HepG2 (cell line): Measurements from ENCODE around the gene HDAC10. TPM values are rescaled to one million over a fixed set of nuclear protein-coding genes. Genes with fewer than 3 reads are reported as not detected.

Experiments
- AKAP8 ChIP-seq: sonication (generic); formaldehyde crosslinking; IDR thresholded peaks from 2 replicates; pipeline ENCODE4 v1.5.1; 2020; ENCODE audit warnings: mild to moderate bottlenecking, missing genetic modification reagents
- EHMT2 ChIP-seq: fragments of 200-600 bp; sonication (generic); IDR thresholded peaks from 2 replicates; pipeline ENCODE4 v1.7.0; 2017; ENCODE audit warnings: antibody characterized with exemption, low read depth, low read length, borderline replicate concordance
- HNF1A ChIP-seq, 2 experiments: sonication (generic) in 1 of 2; formaldehyde crosslinking in 1 of 2; IDR thresholded peaks; 2 replicates each; pipeline versions ENCODE4 v1.4.0 to v1.6.1; 2016 to 2020; ENCODE audit warnings: borderline replicate concordance in 1 of 2, low read depth in 1 of 2, mild to moderate bottlenecking in 1 of 2, missing genetic modification reagents in 1 of 2
- MAX ChIP-seq: IDR thresholded peaks from 2 replicates; pipeline ENCODE4 v1.6.1; 2012; ENCODE audit warnings: inconsistent platforms
- NCOA1 ChIP-seq: sonication (generic); formaldehyde crosslinking; IDR thresholded peaks from 2 replicates; pipeline ENCODE4 v1.9.0; 2021; ENCODE audit warnings: missing genetic modification reagents
- PHF8 ChIP-seq: sonication (generic); formaldehyde crosslinking; IDR thresholded peaks from 2 replicates; pipeline ENCODE4 v1.5.0; 2020; ENCODE audit warnings: missing genetic modification reagents
- RBFOX2 ChIP-seq: fragments of 200-400 bp; formaldehyde crosslinking; IDR thresholded peaks from 2 replicates; pipeline ENCODE4 v1.6.1; 2017; ENCODE audit warnings: low read depth, mild to moderate bottlenecking, low read length
- RERE ChIP-seq: IDR thresholded peaks from 2 replicates; pipeline ENCODE4 v1.6.1; 2016; ENCODE audit warnings: low read depth, missing genetic modification reagents, missing compliant biosample characterization
- RXRA ChIP-seq: sonication (generic); formaldehyde crosslinking; IDR thresholded peaks from 2 replicates; pipeline ENCODE4 v1.5.1; 2020; ENCODE audit warnings: missing genetic modification reagents
- U2AF1 ChIP-seq: fragments of 200-400 bp; formaldehyde crosslinking; optimal IDR thresholded peaks from 2 replicates; pipeline ENCODE3; 2017; ENCODE audit warnings: mild to moderate bottlenecking, low read depth, low read length
- ZC3H4 ChIP-seq: sonication (generic); formaldehyde crosslinking; IDR thresholded peaks from 2 replicates; pipeline ENCODE4 v1.4.0; 2020; ENCODE audit warnings: missing genetic modification reagents, borderline replicate concordance
- ZNF263 ChIP-seq: sonication (generic); formaldehyde crosslinking; IDR thresholded peaks from 2 replicates; pipeline ENCODE4 v1.4.0; 2020; ENCODE audit warnings: missing genetic modification reagents
- ZNF3 ChIP-seq: IDR thresholded peaks from 2 replicates; pipeline ENCODE4 v1.7.0; 2017; ENCODE audit warnings: inconsistent platforms
- ZNF562 ChIP-seq: sonication (generic); formaldehyde crosslinking; IDR thresholded peaks from 2 replicates; pipeline ENCODE4 v1.8.0; 2022; ENCODE audit warnings: missing genetic modification reagents, borderline replicate concordance
- ZNF616 ChIP-seq: sonication (generic); formaldehyde crosslinking; IDR thresholded peaks from 2 replicates; pipeline ENCODE4 v1.5.0; 2020; ENCODE audit warnings: low read depth, mild to moderate bottlenecking, missing genetic modification reagents
- ZNF776 ChIP-seq: sonication (generic); formaldehyde crosslinking; IDR thresholded peaks from 2 replicates; pipeline ENCODE4 v1.4.0; 2020; ENCODE audit warnings: mild to moderate bottlenecking, missing genetic modification reagents
- polyA plus RNA-seq, 8 experiments: library from polyadenylated mRNA; depleted of rRNA in 3 of 8; stranded (reverse) in 7 of 8; unstranded in 1 of 8; fragments of >200 nt; fragmentation: Illumina TruSeq in 4 of 8; extraction: Trizol in 4 of 8; gene quantifications; 2 replicates each; pipeline versions ENCODE4 v1.2.1 to v1.2.3, GENCODE V29; 2011 to 2016; ENCODE audit warnings: low read depth in 4 of 8, missing spikeins in 1 of 8, mixed read lengths in 1 of 8; ENCODE audit not compliant: insufficient read depth in 1 of 8
- total RNA-seq, 5 experiments: library from RNA; depleted of rRNA; stranded (reverse); fragments of >200 nt; fragmentation: Illumina TruSeq; extraction: Trizol; gene quantifications; 2 replicates each; pipeline ENCODE4 v1.2.3, GENCODE V29; 2016; ENCODE audit warnings: low read depth in 1 of 5

The HDAC10 gene
- total and polyA plus RNA-seq, 2 of the 13 experiments (the other 11 are each of a cell fraction or from before 2014, with no cell fraction given): 13.9 to 14.9 TPM

GRCh38 chr22:50218996-50219727 lies 31.9 kb downstream of the HDAC10 start (continued):
- TF ChIP-seq RXRA (CRISPR knock-in tag) (no peak), ZNF263 (peak; percentile 77), MAX (0 out of 2 replicates have a peak, but pooled peaks have one; percentile 28), RERE (CRISPR knock-in tag) (no peak), ZC3H4 (CRISPR knock-in tag) (no peak), RBFOX2 (peak; percentile 38), EHMT2 (no peak), U2AF1 (no peak), ZNF562 (no peak), ZNF776 (CRISPR knock-in tag) (no peak), AKAP8 (CRISPR knock-in tag) (peak; percentile 11; the same call in 1 of the 2 replicates), PHF8 (CRISPR knock-in tag) (no peak), ZNF3 (CRISPR knock-in tag) (no peak), NCOA1 (CRISPR knock-in tag) (no peak), HNF1A (IDR thresholded peaks at IDR 0.05; ENCODE audit: low read depth) (no peak), HNF1A (CRISPR knock-in tag; IDR thresholded peaks at IDR 0.05; ENCODE audit: borderline replicate concordance) (0 out of 2 replicates have a peak, but pooled peaks have one; percentile 15), ZNF616 (CRISPR knock-in tag) (no peak)
